CD14-positive monocyte (primary cell): ENCODE measurements around the gene COLQ. TPM values are rescaled to one million over a fixed set of nuclear protein-coding genes. Genes with fewer than 3 reads are reported as not detected.
"Not testable (repeated sequence)": the region's sequence is repeated elsewhere in the genome, so short reads cannot be mapped to it uniquely, and the experiment has no call there.

ENCODE experiments used
- DNase-seq, 3 donors: peaks; one replicate each; pipeline ENCODE4 v3.0.0-alpha.2; 2011 to 2022
- H2AFZ ChIP-seq: 2 replicates; pipeline ENCODE4 v1.6.0; 2012; ENCODE audit warnings: mild to moderate bottlenecking, low read depth, low read length, inconsistent platforms; ENCODE audit not compliant: insufficient read depth, poor library complexity, severe bottlenecking
- H3K27ac ChIP-seq, 2 donors: 1 replicate in 1 of 2; 2 replicates in 1 of 2; pipeline ENCODE4 v1.5.1; 2012 to 2013; ENCODE audit warnings: low read length in 2 of 2, control low read depth in 1 of 2, inconsistent platforms in 1 of 2, low read depth in 1 of 2, mild to moderate bottlenecking in 1 of 2
- H3K27me3 ChIP-seq, 2 donors: one replicate each; pipeline versions ENCODE4 v1.6.0 to v1.6.1; 2011 to 2013; ENCODE audit warnings: low read length in 2 of 2; ENCODE audit not compliant: control insufficient read depth in 2 of 2, insufficient read depth in 2 of 2
- H3K36me3 ChIP-seq, 2 donors: replicated peaks in 1 of 2; 1 replicate in 1 of 2; 2 replicates in 1 of 2; pipeline versions ENCODE4 v1.5.1 to v1.6.1; 2012 to 2013; ENCODE audit warnings: low read length in 2 of 2, control low read depth in 1 of 2, inconsistent platforms in 1 of 2, mild to moderate bottlenecking in 1 of 2; ENCODE audit not compliant: insufficient read depth in 2 of 2, control insufficient read depth in 1 of 2
- H3K4me1 ChIP-seq, 2 donors: 1 replicate in 1 of 2; 2 replicates in 1 of 2; pipeline versions ENCODE4 v1.5.1 to v1.6.1; 2012 to 2013; ENCODE audit warnings: low read length in 2 of 2, control low read depth in 1 of 2, inconsistent platforms in 1 of 2, mild to moderate bottlenecking in 1 of 2, moderate library complexity in 1 of 2; ENCODE audit not compliant: insufficient read depth in 2 of 2, control insufficient read depth in 1 of 2
- H3K4me2 ChIP-seq: replicated peaks from 2 replicates; pipeline ENCODE3; 2012; ENCODE audit warnings: low read length, moderate library complexity, mild to moderate bottlenecking; ENCODE audit not compliant: poor library complexity, severe bottlenecking; ENCODE audit errors: extremely low read depth
- H3K4me3 ChIP-seq, 3 experiments: fragments of 200-600 bp in 1 of 3; sonication (generic) in 1 of 3; replicated peaks in 1 of 3; 1 replicate in 2 of 3; 2 replicates in 1 of 3; pipeline ENCODE4 v1.5.1; 2011 to 2013; ENCODE audit warnings: low read length in 3 of 3, mild to moderate bottlenecking in 3 of 3, control low read depth in 2 of 3, low read depth in 2 of 3, inconsistent platforms in 1 of 3, moderate library complexity in 1 of 3
- H3K79me2 ChIP-seq: 2 replicates; pipeline ENCODE4 v1.6.0; 2012; ENCODE audit warnings: mild to moderate bottlenecking, control low read depth, inconsistent platforms, low read length, moderate library complexity; ENCODE audit not compliant: insufficient read depth
- H3K9ac ChIP-seq: 2 replicates; pipeline ENCODE4 v1.6.0; 2017; ENCODE audit warnings: low read length, mild to moderate bottlenecking; ENCODE audit not compliant: insufficient read depth, poor library complexity, severe bottlenecking
- H3K9me3 ChIP-seq, 2 donors: replicated peaks in 1 of 2; 1 replicate in 1 of 2; 2 replicates in 1 of 2; pipeline versions ENCODE4 v1.5.1 to v1.6.1; 2012 to 2013; ENCODE audit warnings: low read length in 2 of 2, control low read depth in 1 of 2; ENCODE audit not compliant: control insufficient read depth in 1 of 2, insufficient read depth in 1 of 2
- H4K20me1 ChIP-seq: 2 replicates; pipeline ENCODE4 v1.6.0; 2012; ENCODE audit warnings: mild to moderate bottlenecking, low read length, control low read depth, moderate library complexity; ENCODE audit not compliant: insufficient read depth
- H3K27ac Mint-ChIP-seq, 7 donors: one replicate each; pipeline ENCODE4 v1.8.0; 2020; ENCODE audit warnings: mild to moderate bottlenecking in 7 of 7, mixed read lengths in 7 of 7, moderate library complexity in 6 of 7, inconsistent platforms in 2 of 7
- H3K27me3 Mint-ChIP-seq, 3 donors: one replicate each; pipeline ENCODE4 v1.8.0; 2021 to 2022; ENCODE audit warnings: low read depth in 3 of 3, mild to moderate bottlenecking in 3 of 3, mixed read lengths in 3 of 3, moderate library complexity in 3 of 3, inconsistent platforms in 1 of 3
- H3K36me3 Mint-ChIP-seq, 2 donors: one replicate each; pipeline ENCODE4 v1.8.0; 2020; ENCODE audit warnings: mixed read lengths in 2 of 2, inconsistent platforms in 1 of 2, mild to moderate bottlenecking in 1 of 2
- H3K4me1 Mint-ChIP-seq: one replicate; pipeline ENCODE4 v1.8.0; 2020; ENCODE audit warnings: mild to moderate bottlenecking, mixed read lengths
- H3K4me3 Mint-ChIP-seq, 2 donors: one replicate each; pipeline ENCODE4 v1.8.0; 2020; ENCODE audit warnings: mild to moderate bottlenecking in 2 of 2, mixed read lengths in 2 of 2, moderate library complexity in 1 of 2
- H3K9me3 Mint-ChIP-seq, 7 donors: one replicate each; pipeline ENCODE4 v1.8.0; 2020 to 2022; ENCODE audit warnings: mixed read lengths in 7 of 7, mild to moderate bottlenecking in 6 of 7, moderate library complexity in 6 of 7, inconsistent platforms in 2 of 7
- CTCF ChIP-seq: fragments of 200-600 bp; IDR thresholded peaks from one replicate; pipeline ENCODE4 v1.8.0; 2022; ENCODE audit warnings: antibody characterized with exemption, mild to moderate bottlenecking
- WGBS: methylation state at CpG from one replicate; pipeline ENCODE4 v1.1.5; 2013; ENCODE audit warnings: missing lambda C conversion rate; ENCODE audit not compliant: insufficient coverage; 5-methylcytosine and 5-hydroxymethylcytosine counted together
- intact Hi-C, 2 donors: fragments of 100-400 bp; cut with micrococcal nuclease; formaldehyde crosslinking; loops; one replicate each; pipeline versions ENCODE4 v1.15.0 to v1.15.1; 2023
- polyA plus RNA-seq, 3 donors: library from polyadenylated mRNA; depleted of rRNA in 1 of 3; unstranded in 2 of 3; stranded (reverse) in 1 of 3; fragments of 300-500 nt in 2 of 3; fragments of >200 nt in 1 of 3; fragmentation: Illumina TruSeq in 2 of 3; gene quantifications; 1 replicate in 2 of 3; 2 replicates in 1 of 3; pipeline ENCODE4 v1.2.3, GENCODE V29; 2012 to 2021

COLQ gene
- polyA plus RNA-seq, 3 donors: 0.23 to 1.9 (median 0.73) TPM

GRCh38 chr3:15486979-15487378 is 34.5 kb downstream of the COLQ start:
- Histone ChIP-seq H3K79me2 (no peaks in the 10 kb centered on the region), H3K9ac (no peak overlapping the region), H3K27ac (no peak overlapping the region), H3K4me3 (no peak overlapping the region), H4K20me1 (no peaks in the 10 kb centered on the region), H2AFZ (no peak overlapping the region), H3K27me3 (no peaks in the 10 kb centered on the region), H3K9me3 (no peaks in the 10 kb centered on the region), H3K36me3 (no peaks in the 10 kb centered on the region), H3K4me2 (no peak overlapping the region), H3K4me1 (peaks cover 0 to 5% of the 10 kb centered on the region in 2 donors)
- Mint-ChIP-seq H3K4me1 (peaks cover 7% of the 10 kb centered on the region), H3K27me3 (peaks cover 0 to 1% (median 0%) of the 10 kb centered on the region in 3 donors), H3K4me3 (no peak overlapping the region), H3K9me3 (peaks cover 0 to 4% (median 0%) of the 10 kb centered on the region in 7 donors), H3K27ac (no peak overlapping the region), H3K36me3 (peaks cover 0 to 2% of the 10 kb centered on the region in 2 donors)
- DNase-seq: no peak
- intact Hi-C loops: no loop called here
- no peak for TF ChIP-seq CTCF
- 93% methylated on average over 4 of the region's 4 CpGs for WGBS

GRCh38 chr3:15486020-15486419 is 35.5 kb downstream of the COLQ start:
- H3K79me2 ChIP-seq: no peaks in the 10 kb centered on the region
- H3K4me1 Mint-ChIP-seq: peaks cover 7% of the 10 kb centered on the region
- no CpG with 5 or more reads among the region's 2 CpGs for WGBS

GRCh38 chr3:15484551-15484950 is 37.0 kb downstream of the COLQ start:
- intact Hi-C loops, H3K4me1 Mint-ChIP-seq, H3K36me3 ChIP-seq, H3K27ac Mint-ChIP-seq, DNase-seq, H3K9me3 ChIP-seq, H3K9me3 Mint-ChIP-seq, H3K4me3 ChIP-seq, H3K4me2 ChIP-seq, H3K9ac ChIP-seq, H3K4me1 ChIP-seq, H3K27me3 Mint-ChIP-seq, H3K27ac ChIP-seq, H3K36me3 Mint-ChIP-seq, H3K4me3 Mint-ChIP-seq, H3K27me3 ChIP-seq, H2AFZ ChIP-seq, H4K20me1 ChIP-seq, H3K79me2 ChIP-seq: not testable (repeated sequence)
- no CpG with 5 or more reads among the region's 6 CpGs for WGBS

More at GRCh38 chr3:15486020-15486419, 35.5 kb downstream of the COLQ start:
- no peak overlapping the region for H3K4me3 Mint-ChIP-seq
- Histone ChIP-seq H3K9ac (no peak overlapping the region), H2AFZ (no peak overlapping the region), H3K36me3 (no peaks in the 10 kb centered on the region), H3K27ac (no peak overlapping the region), H3K4me3 (no peak overlapping the region), H3K9me3 (no peaks in the 10 kb centered on the region), H3K27me3 (no peaks in the 10 kb centered on the region), H4K20me1 (no peaks in the 10 kb centered on the region), H3K4me2 (no peak overlapping the region), H3K4me1 (peaks cover 0 to 5% of the 10 kb centered on the region in 2 donors)
- intact Hi-C loops: no loop called here
- no peak for TF ChIP-seq CTCF
- no peak for DNase-seq
- peaks cover 0 to 4% (median 0%) of the 10 kb centered on the region in 7 donors for H3K9me3 Mint-ChIP-seq
- H3K36me3 Mint-ChIP-seq: peaks cover 0 to 2% of the 10 kb centered on the region in 2 donors
- H3K27me3 Mint-ChIP-seq: no peaks in the 10 kb centered on the region
- H3K27ac Mint-ChIP-seq: no peak overlapping the region
